ENCODE results near the gene INHBE. TPM values are rescaled to one million over a fixed set of nuclear protein-coding genes. Genes with fewer than 3 reads are reported as not detected.

Gene INHBE
- total RNA-seq, 1 experiment from 2014 or later = 10.1 TPM

- Histone ChIP-seq H3K4ac (ENCODE audit: low read depth, low read length) (no peak overlapping the region), H3K27me3 (ENCODE audit: insufficient read depth, low read length) (peaks cover 22% of the 10 kb centered on the region), H3K9me3 (ENCODE audit: control insufficient read depth, low read depth, low read length) (no peaks in the 10 kb centered on the region), H4K8ac (replicated peaks; ENCODE audit: insufficient read length, low read depth, low read length) (no peak overlapping the region), H3K79me2 (ENCODE audit: insufficient read depth, low read length) (no peaks in the 10 kb centered on the region), H2BK12ac (ENCODE audit: insufficient read length, low read depth, low read length) (no peak overlapping the region), H3K9ac (ENCODE audit: extremely low read depth, insufficient read length, low read length) (no peak overlapping the region), H2AFZ (ENCODE audit: low read length) (no peak overlapping the region), H3K18ac (ENCODE audit: insufficient read length, low read depth, low read length) (no peak overlapping the region), H3K27ac (ENCODE audit: insufficient read length, low read depth, low read length) (no peak overlapping the region), H3T11ph (ENCODE audit: low read length) (no peak overlapping the region), H3K23me2 (ENCODE audit: insufficient read length, low read depth, low read length, poor library complexity, severe bottlenecking) (peaks cover 4% of the 10 kb centered on the region), H3K56ac (ENCODE audit: insufficient read length, low read depth, low read length) (no peak overlapping the region), H2AK5ac (ENCODE audit: insufficient read length, low read length) (no peak overlapping the region), H3K23ac (ENCODE audit: insufficient read length, low read depth, low read length) (no peak overlapping the region), H3K79me1 (ENCODE audit: insufficient read depth, low read depth, low read length, poor library complexity, severe bottlenecking) (no peaks in the 10 kb centered on the region), H4K20me1 (ENCODE audit: control insufficient read depth, insufficient read depth, insufficient read length) (no peaks in the 10 kb centered on the region), H2BK120ac (ENCODE audit: low read depth, low read length, poor library complexity, severe bottlenecking) (no peak overlapping the region), H4K5ac (ENCODE audit: insufficient read length, low read depth, low read length) (no peak overlapping the region), H3K14ac (ENCODE audit: insufficient read depth, low read length) (no peak overlapping the region), H3K4me2 (ENCODE audit: insufficient read depth, insufficient read length, low read length) (no peak overlapping the region), H2BK20ac (ENCODE audit: low read depth, low read length, poor library complexity, severe bottlenecking) (no peak overlapping the region), H2BK15ac (ENCODE audit: low read depth, low read length) (no peak overlapping the region), H2BK5ac (ENCODE audit: insufficient read length, low read length) (no peak overlapping the region), H4K91ac (ENCODE audit: insufficient read length, low read depth, low read length) (no peak overlapping the region), H3K4me1 (ENCODE audit: insufficient read depth, low read length) (no peaks in the 10 kb centered on the region)
- Mint-ChIP-seq H3K36me3 (ENCODE audit: insufficient read depth in 1 of 3, low read depth in 3 of 3) (peaks cover 0 to 22% (median 11%) of the 10 kb centered on the region in 3 experiments; a peak in 6 of 7 replicates), H3K27ac (no peak overlapping the region), H3K4me1 (peaks cover 0 to 4% of the 10 kb centered on the region in 2 experiments), H3K27me3 (ENCODE audit: low read depth) (peaks cover 56% of the 10 kb centered on the region), H3K9me3 (no peaks in the 10 kb centered on the region), H3K4me3 (no peak overlapping the region)
- DNase-seq = no peak
- TF ChIP-seq, protein P1, sequence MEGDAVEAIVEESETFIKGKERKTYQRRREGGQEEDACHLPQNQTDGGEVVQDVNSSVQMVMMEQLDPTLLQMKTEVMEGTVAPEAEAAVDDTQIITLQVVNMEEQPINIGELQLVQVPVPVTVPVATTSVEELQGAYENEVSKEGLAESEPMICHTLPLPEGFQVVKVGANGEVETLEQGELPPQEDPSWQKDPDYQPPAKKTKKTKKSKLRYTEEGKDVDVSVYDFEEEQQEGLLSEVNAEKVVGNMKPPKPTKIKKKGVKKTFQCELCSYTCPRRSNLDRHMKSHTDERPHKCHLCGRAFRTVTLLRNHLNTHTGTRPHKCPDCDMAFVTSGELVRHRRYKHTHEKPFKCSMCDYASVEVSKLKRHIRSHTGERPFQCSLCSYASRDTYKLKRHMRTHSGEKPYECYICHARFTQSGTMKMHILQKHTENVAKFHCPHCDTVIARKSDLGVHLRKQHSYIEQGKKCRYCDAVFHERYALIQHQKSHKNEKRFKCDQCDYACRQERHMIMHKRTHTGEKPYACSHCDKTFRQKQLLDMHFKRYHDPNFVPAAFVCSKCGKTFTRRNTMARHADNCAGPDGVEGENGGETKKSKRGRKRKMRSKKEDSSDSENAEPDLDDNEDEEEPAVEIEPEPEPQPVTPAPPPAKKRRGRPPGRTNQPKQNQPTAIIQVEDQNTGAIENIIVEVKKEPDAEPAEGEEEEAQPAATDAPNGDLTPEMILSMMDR (conservative IDR thresholded peaks at IDR 0.05) = no peak
- WGBS (ENCODE audit: extremely low coverage, insufficient read length, low lambda C conversion rate) = no CpG with 5 or more reads among the region's 14 CpGs
Measured at GRCh38 chr12:57470286-57470969, 15.3 kb downstream of the INHBE start.

Measured in H9 (cell line).